Liver (tissue), 3 donors: ENCODE measurements around the gene TSPAN17.

Source experiments
- CTCF ChIP-seq: fragments of 150-350 bp; IDR thresholded peaks from 2 replicates; pipeline ENCODE4 v1.5.1; 2017; ENCODE audit warnings: improper control_type of control experiment, low read depth, low read length; ENCODE audit not compliant: missing input control
- MAX ChIP-seq: IDR thresholded peaks from 2 replicates; pipeline ENCODE4 v1.6.1; 2016; ENCODE audit warnings: antibody characterized with exemption
- RAD21 ChIP-seq, 2 donors: IDR thresholded peaks; 2 replicates each; pipeline ENCODE4 v1.6.1; 2016; ENCODE audit warnings: antibody characterized with exemption in 2 of 2, mild to moderate bottlenecking in 2 of 2
- SP1 ChIP-seq: IDR thresholded peaks from 2 replicates; pipeline ENCODE4 v1.6.1; 2018; ENCODE audit warnings: antibody characterized with exemption, mild to moderate bottlenecking
- TAF1 ChIP-seq: conservative IDR thresholded peaks from 2 replicates; pipeline ENCODE4 v1.6.1; 2016; ENCODE audit warnings: antibody characterized with exemption, mild to moderate bottlenecking
- YY1 ChIP-seq: IDR thresholded peaks from 2 replicates; pipeline ENCODE4 v1.6.1; 2016; ENCODE audit warnings: antibody characterized with exemption, mild to moderate bottlenecking
- donor health status: healthy.
- donor health status: healthy.

DNA sequence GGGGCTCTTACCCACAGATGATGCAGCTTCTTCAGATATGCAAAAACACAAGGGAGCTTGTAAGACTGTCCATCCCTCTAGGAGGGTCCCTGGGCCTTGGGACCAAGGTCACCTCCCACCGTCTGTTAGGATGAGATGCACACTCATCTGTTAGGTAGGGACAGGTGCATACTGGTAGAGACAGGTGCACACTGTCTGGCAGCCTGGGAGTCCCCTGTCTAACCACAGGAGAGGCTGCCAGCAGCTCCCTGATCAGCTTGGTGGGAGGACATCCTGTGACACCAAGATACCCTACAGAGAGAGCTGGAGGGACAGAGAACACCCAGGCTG is 13.2 kb downstream of the TSPAN17 start:
- TF ChIP-seq CTCF (no peak), SP1 (no peak), TAF1 (no peak), MAX (no peak), RAD21 (IDR thresholded peaks at IDR 0.05) (no peak), YY1 (no peak)
